HL-60 (cell line): ENCODE data around the gene SEMA7A.

Experiments
- GABPA ChIP-seq: IDR thresholded peaks from 2 replicates; pipeline ENCODE4 v1.6.1; 2012; ENCODE audit warnings: low read depth
- POLR2AphosphoS5 ChIP-seq: IDR thresholded peaks from 2 replicates; pipeline ENCODE4 v1.6.1; 2012; ENCODE audit warnings: low read depth
- SPI1 ChIP-seq: IDR thresholded peaks from 2 replicates; pipeline ENCODE4 v1.6.1; 2012; ENCODE audit warnings: low read depth, mild to moderate bottlenecking, borderline replicate concordance
- TF ChIP-seq, protein P1 (sequence below): IDR thresholded peaks from one replicate; pipeline ENCODE4 v1.5.1; 2011; ENCODE audit warnings: low read length, control low read depth, inconsistent platforms; ENCODE audit not compliant: insufficient read depth
- TF ChIP-seq, protein P2 (sequence below): IDR thresholded peaks from 2 replicates; pipeline ENCODE4 v1.6.1; 2012; ENCODE audit warnings: low read depth; ENCODE audit not compliant: insufficient replicate concordance

DNA sequence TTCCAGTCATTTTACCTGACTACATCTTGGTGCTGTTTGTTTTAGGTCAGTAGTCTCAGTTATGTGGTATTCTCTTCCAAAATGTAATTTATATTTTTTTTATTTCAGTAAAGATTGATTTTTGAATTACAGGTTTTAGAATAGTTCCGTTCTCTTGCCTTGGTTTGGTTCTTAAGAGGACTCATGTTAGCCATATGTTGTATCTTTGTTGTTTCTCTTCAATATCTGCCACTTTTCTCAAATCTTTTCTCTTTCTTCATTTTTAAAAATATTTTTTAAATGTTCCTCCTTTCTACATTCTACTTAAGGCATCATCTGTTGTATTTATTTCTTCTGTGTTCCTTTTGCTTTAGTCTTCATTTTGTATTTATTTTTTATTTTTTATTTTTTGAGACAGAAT, 32.8 kb upstream of the SEMA7A start:
- TF ChIP-seq, protein P1, sequence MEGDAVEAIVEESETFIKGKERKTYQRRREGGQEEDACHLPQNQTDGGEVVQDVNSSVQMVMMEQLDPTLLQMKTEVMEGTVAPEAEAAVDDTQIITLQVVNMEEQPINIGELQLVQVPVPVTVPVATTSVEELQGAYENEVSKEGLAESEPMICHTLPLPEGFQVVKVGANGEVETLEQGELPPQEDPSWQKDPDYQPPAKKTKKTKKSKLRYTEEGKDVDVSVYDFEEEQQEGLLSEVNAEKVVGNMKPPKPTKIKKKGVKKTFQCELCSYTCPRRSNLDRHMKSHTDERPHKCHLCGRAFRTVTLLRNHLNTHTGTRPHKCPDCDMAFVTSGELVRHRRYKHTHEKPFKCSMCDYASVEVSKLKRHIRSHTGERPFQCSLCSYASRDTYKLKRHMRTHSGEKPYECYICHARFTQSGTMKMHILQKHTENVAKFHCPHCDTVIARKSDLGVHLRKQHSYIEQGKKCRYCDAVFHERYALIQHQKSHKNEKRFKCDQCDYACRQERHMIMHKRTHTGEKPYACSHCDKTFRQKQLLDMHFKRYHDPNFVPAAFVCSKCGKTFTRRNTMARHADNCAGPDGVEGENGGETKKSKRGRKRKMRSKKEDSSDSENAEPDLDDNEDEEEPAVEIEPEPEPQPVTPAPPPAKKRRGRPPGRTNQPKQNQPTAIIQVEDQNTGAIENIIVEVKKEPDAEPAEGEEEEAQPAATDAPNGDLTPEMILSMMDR: no peak
- TF ChIP-seq GABPA (no peak), SPI1 (no peak), POLR2AphosphoS5 (no peak)
- TF ChIP-seq, protein P2, sequence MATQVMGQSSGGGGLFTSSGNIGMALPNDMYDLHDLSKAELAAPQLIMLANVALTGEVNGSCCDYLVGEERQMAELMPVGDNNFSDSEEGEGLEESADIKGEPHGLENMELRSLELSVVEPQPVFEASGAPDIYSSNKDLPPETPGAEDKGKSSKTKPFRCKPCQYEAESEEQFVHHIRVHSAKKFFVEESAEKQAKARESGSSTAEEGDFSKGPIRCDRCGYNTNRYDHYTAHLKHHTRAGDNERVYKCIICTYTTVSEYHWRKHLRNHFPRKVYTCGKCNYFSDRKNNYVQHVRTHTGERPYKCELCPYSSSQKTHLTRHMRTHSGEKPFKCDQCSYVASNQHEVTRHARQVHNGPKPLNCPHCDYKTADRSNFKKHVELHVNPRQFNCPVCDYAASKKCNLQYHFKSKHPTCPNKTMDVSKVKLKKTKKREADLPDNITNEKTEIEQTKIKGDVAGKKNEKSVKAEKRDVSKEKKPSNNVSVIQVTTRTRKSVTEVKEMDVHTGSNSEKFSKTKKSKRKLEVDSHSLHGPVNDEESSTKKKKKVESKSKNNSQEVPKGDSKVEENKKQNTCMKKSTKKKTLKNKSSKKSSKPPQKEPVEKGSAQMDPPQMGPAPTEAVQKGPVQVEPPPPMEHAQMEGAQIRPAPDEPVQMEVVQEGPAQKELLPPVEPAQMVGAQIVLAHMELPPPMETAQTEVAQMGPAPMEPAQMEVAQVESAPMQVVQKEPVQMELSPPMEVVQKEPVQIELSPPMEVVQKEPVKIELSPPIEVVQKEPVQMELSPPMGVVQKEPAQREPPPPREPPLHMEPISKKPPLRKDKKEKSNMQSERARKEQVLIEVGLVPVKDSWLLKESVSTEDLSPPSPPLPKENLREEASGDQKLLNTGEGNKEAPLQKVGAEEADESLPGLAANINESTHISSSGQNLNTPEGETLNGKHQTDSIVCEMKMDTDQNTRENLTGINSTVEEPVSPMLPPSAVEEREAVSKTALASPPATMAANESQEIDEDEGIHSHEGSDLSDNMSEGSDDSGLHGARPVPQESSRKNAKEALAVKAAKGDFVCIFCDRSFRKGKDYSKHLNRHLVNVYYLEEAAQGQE: no peak
